GM18858 (cell line): ENCODE data around the gene IRAK3.

Experiments
- ATAC-seq: cut with Tn5 transposase; IDR thresholded peaks from one replicate; pipeline ENCODE4 v1.9.1; 2021; ENCODE audit not compliant: unreplicated experiment

Gene IRAK3

GRCh38 chr12:66188584-66189485 is at the start of gene IRAK3:
IRAK3 (plus strand) TSS chr12:66189214; CDS start chr12:66189300, 86 bp downstream.
- peak; percentile 40 for ATAC-seq

GRCh38 chr12:66139328-66139727 is 49.7 kb upstream of the IRAK3 start:
- no peak for ATAC-seq

GRCh38 chr12:66140731-66141130 is 48.3 kb upstream of the IRAK3 start:
- ATAC-seq: no peak

- ATAC-seq: no peak
These were observed 47.7 kb upstream of the IRAK3 start for GRCh38 chr12:66141299-66141698.

- ATAC-seq: no peak
These were observed 46.2 kb upstream of the IRAK3 start for GRCh38 chr12:66142826-66143225.

GRCh38 chr12:66143868-66144267 is 45.1 kb upstream of the IRAK3 start:
- ATAC-seq: no peak

- no peak for ATAC-seq
These were observed 43.9 kb upstream of the IRAK3 start for GRCh38 chr12:66144791-66145754.

- peak; percentile 44 for ATAC-seq
These were observed 39.2 kb upstream of the IRAK3 start for GRCh38 chr12:66149702-66150398.

GRCh38 chr12:66152732-66153131 is 36.3 kb upstream of the IRAK3 start:
- ATAC-seq: no peak

GRCh38 chr12:66154776-66155175 is 34.2 kb upstream of the IRAK3 start:
- no peak for ATAC-seq

- no peak for ATAC-seq
These were observed 32.4 kb upstream of the IRAK3 start for GRCh38 chr12:66156654-66157053.

GRCh38 chr12:66159123-66159522 is 29.9 kb upstream of the IRAK3 start:
- ATAC-seq: no peak

GRCh38 chr12:66160704-66161103 is 28.3 kb upstream of the IRAK3 start:
- ATAC-seq: no peak

GRCh38 chr12:66162701-66163100 is 26.3 kb upstream of the IRAK3 start:
- no peak for ATAC-seq

GRCh38 chr12:66163289-66163688 is 25.7 kb upstream of the IRAK3 start:
- no peak for ATAC-seq

GRCh38 chr12:66164349-66164821 is 24.6 kb upstream of the IRAK3 start:
- no peak for ATAC-seq

GRCh38 chr12:66165141-66165540 is 23.9 kb upstream of the IRAK3 start:
- ATAC-seq: no peak

GRCh38 chr12:66166561-66166960 is 22.5 kb upstream of the IRAK3 start:
- ATAC-seq: no peak

- ATAC-seq: no peak
These were observed 20.6 kb upstream of the IRAK3 start for GRCh38 chr12:66168410-66168809.

- peak; percentile 79 for ATAC-seq
These were observed 19.5 kb upstream of the IRAK3 start, which contains the start of gene TMBIM4 for GRCh38 chr12:66169221-66170170. TMBIM4 (minus strand) TSS chr12:66169996; CDS start chr12:66169951, 45 bp downstream.
